ENCODE results near the gene ARL6IP1. TPM values are rescaled to one million over a fixed set of nuclear protein-coding genes. Genes with fewer than 3 reads are reported as not detected.

The ARL6IP1 gene
- total and polyA plus RNA-seq, 2 donors (not counting 3 experiments of a cell fraction or from before 2014, with no cell fraction given), result 251 to 338 TPM

DNA sequence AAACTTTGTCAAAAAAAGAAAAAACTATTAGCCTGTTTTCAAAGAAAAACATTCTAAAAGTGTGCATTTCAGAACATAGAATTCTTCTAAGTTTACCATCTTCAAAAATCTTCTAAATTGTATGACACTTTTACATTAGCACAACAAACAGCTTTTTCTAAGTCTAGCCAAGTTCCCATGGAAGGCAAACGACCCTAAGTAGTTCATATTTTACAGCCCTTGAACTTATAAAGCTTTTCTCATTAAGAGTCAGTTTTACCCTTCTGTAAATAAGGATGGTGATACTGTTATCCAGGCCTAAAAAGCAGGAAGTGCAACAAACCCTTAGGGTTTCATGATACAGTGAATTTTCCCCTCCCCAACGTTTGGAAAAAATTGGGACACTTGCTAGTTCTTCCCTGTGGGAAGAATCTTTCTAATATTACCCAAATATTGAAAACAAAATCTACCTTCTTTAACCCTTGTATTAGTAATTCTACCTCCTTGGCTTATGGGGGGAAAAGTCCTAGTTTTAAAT lies 4.0 kb upstream of the ARL6IP1 start:
- Histone ChIP-seq H3K79me2 (ENCODE audit: control insufficient read depth, insufficient read depth, low read length) (peaks cover 15% of the 10 kb centered on the region), H3K4me3 (replicated peaks in 1 of 3; ENCODE audit: insufficient read depth in 1 of 3, low read depth in 1 of 3, low read length in 3 of 3) (no peak overlapping the region), H3K4me2 (ENCODE audit: insufficient read depth, low read length) (no peak overlapping the region), H3K9me1 (replicated peaks; ENCODE audit: control insufficient read depth, extremely low read depth, insufficient read depth, low read length) (no peaks in the 10 kb centered on the region), H3K4me1 (ENCODE audit: control insufficient read depth, extremely low read depth, insufficient read depth, low read length) (peaks cover 29% of the 10 kb centered on the region), H2AFZ (ENCODE audit: low read depth, low read length) (no peak overlapping the region), H4K20me1 (replicated peaks; ENCODE audit: control insufficient read depth, extremely low read depth, insufficient read depth, low read length) (peaks cover 2% of the 10 kb centered on the region), H3K27me3 (ENCODE audit: control insufficient read depth in 2 of 2, insufficient read depth in 2 of 2, low read length in 2 of 2) (no peaks in the 10 kb centered on the region), H3K36me3 (ENCODE audit: control insufficient read depth in 2 of 2, extremely low read depth in 1 of 2, insufficient read depth in 2 of 2, low read length in 2 of 2) (peaks cover 8 to 13% of the 10 kb centered on the region in 2 experiments), H3K9me3 (replicated peaks; ENCODE audit: control insufficient read depth, insufficient read depth, low read length) (no peaks in the 10 kb centered on the region), H3K9ac (replicated peaks; ENCODE audit: extremely low read depth, insufficient read depth, low read length) (no peak overlapping the region), H3K27ac (ENCODE audit: insufficient read depth, low read depth, low read length) (peak overlapping the region; percentile 75)
- ChIA-PET POLR2A (no interaction called here), CTCF (interaction anchor here (2.2 to 7.0 kb wide), 2 partner anchors 11 to 15 kb away, joined by 5 to 80 read pairs; partner anchors contain the start of gene RPS15A)
- no TSS peak for BruUV-seq (replicated peaks)
- FAIRE-seq (peak; percentile 18), DNase-seq (ENCODE audit: low read depth, low spot score) (peak; percentile 18)
- no peak for TF ChIP-seq POLR2A (IDR thresholded peaks at IDR 0.05; ENCODE audit: low read depth, low read length)
- no peak for TF ChIP-seq JUN (IDR thresholded peaks at IDR 0.05; ENCODE audit: borderline replicate concordance, insufficient read depth, insufficient read length, low read depth)
- TF ChIP-seq, protein P1, sequence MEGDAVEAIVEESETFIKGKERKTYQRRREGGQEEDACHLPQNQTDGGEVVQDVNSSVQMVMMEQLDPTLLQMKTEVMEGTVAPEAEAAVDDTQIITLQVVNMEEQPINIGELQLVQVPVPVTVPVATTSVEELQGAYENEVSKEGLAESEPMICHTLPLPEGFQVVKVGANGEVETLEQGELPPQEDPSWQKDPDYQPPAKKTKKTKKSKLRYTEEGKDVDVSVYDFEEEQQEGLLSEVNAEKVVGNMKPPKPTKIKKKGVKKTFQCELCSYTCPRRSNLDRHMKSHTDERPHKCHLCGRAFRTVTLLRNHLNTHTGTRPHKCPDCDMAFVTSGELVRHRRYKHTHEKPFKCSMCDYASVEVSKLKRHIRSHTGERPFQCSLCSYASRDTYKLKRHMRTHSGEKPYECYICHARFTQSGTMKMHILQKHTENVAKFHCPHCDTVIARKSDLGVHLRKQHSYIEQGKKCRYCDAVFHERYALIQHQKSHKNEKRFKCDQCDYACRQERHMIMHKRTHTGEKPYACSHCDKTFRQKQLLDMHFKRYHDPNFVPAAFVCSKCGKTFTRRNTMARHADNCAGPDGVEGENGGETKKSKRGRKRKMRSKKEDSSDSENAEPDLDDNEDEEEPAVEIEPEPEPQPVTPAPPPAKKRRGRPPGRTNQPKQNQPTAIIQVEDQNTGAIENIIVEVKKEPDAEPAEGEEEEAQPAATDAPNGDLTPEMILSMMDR (IDR thresholded peaks at IDR 0.05; ENCODE audit: extremely low read depth in 1 of 2, insufficient read depth in 1 of 2, low read depth in 1 of 2, low read length in 2 of 2), result no peak
- TF ChIP-seq, protein P2, sequence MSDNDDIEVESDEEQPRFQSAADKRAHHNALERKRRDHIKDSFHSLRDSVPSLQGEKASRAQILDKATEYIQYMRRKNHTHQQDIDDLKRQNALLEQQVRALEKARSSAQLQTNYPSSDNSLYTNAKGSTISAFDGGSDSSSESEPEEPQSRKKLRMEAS (IDR thresholded peaks at IDR 0.05; ENCODE audit: insufficient read depth, insufficient read length), result no peak
- no peak for TF ChIP-seq FOS (IDR thresholded peaks at IDR 0.05; ENCODE audit: borderline replicate concordance, insufficient read depth, low read length)
- TF ChIP-seq GATA2 (IDR thresholded peaks at IDR 0.05; ENCODE audit: insufficient read depth, insufficient read length, low read depth, low read length), result no peak
- no peak for TF ChIP-seq POLR2AphosphoS5 (IDR thresholded peaks at IDR 0.05; ENCODE audit: insufficient read depth, low read depth, low read length)
- no peak for TF ChIP-seq EZH2 (IDR thresholded peaks at IDR 0.05; ENCODE audit: borderline replicate concordance, low read depth, low read length, severe bottlenecking)
- no peak for TF ChIP-seq MYC (IDR thresholded peaks at IDR 0.05; ENCODE audit: low read depth, low read length)
- intact Hi-C loops (cut with micrococcal nuclease) (loop anchor here (10.0 kb wide), 2 partner anchors 309 to 719 kb away; partner anchors contain the start of genes CCP110, GDE1 and ITPRIPL2), dilution Hi-C loops (cut with MboI; ENCODE audit: extremely low pct_ligation_motif_present, low sequenced_read_pairs) (no loop called here)

Data from endothelial cell of umbilical vein (primary cell).